C4-2B (cell line): ENCODE measurements around the gene PPP1R11.

Experiments used
- H3K27ac ChIP-seq: fragments of 450-650 bp; 2 replicates; pipeline ENCODE4 v1.5.1; 2017
- CTCF ChIP-seq: fragments of 450-650 bp; conservative IDR thresholded peaks from 2 replicates; pipeline ENCODE4 v1.5.1; 2017; ENCODE audit warnings: mild to moderate bottlenecking
- ZFX ChIP-seq: fragments of 450-650 bp; IDR thresholded peaks from 2 replicates; pipeline ENCODE4 v1.6.1; 2017

Gene PPP1R11

GRCh38 chr6:30063315-30063714, 3.7 kb upstream of the PPP1R11 start:
- H3K27ac ChIP-seq: no peak overlapping the region
- TF ChIP-seq CTCF (no peak), ZFX (no peak)

GRCh38 chr6:30066082-30066481, 916 bp upstream of the PPP1R11 start:
- no peak for TF ChIP-seq CTCF
- TF ChIP-seq ZFX: no peak
- H3K27ac ChIP-seq: peak overlapping the region; percentile 71

GRCh38 chr6:30067460-30068139, 602 bp downstream of the PPP1R11 start:
- TF ChIP-seq ZFX (no peak), CTCF (no peak)
- H3K27ac ChIP-seq: peak overlapping the region; percentile 71

- H3K27ac ChIP-seq: no peak overlapping the region
- no peak for TF ChIP-seq CTCF
- no peak for TF ChIP-seq ZFX
Observed at GRCh38 chr6:30071081-30071818, 4.3 kb downstream of the PPP1R11 start.

- H3K27ac ChIP-seq: no peak overlapping the region
- TF ChIP-seq ZFX: no peak
- TF ChIP-seq CTCF: no peak
Observed at GRCh38 chr6:30071858-30072257, 4.9 kb downstream of the PPP1R11 start.

- no peak overlapping the region for H3K27ac ChIP-seq
Observed at GRCh38 chr6:30073489-30074235, 6.7 kb downstream of the PPP1R11 start.

More at GRCh38 chr6:30073489-30074235, 6.7 kb downstream of the PPP1R11 start:
- no peak for TF ChIP-seq CTCF
- TF ChIP-seq ZFX: no peak
